Gastrocnemius medialis (tissue), 4 donors: ENCODE data around the gene SKIC8. TPM values are rescaled to one million over a fixed set of nuclear protein-coding genes. Genes with fewer than 3 reads are reported as not detected.

ENCODE experiments used
- ATAC-seq, 2 donors: fragments of 150-250 bp; one replicate each; pipeline ENCODE4 v1.9.1; 2016
- DNase-seq, 2 donors: peaks; one replicate each; pipeline ENCODE4 v3.0.0-alpha.2; 2019
- H3K27ac ChIP-seq, 4 donors: fragments of 200-600 bp; sonication (generic); 1 replicate in 1 of 4; 2 replicates in 3 of 4; pipeline ENCODE4 v1.5.1; 2016 to 2018; ENCODE audit warnings: mild to moderate bottlenecking in 2 of 4, moderate library complexity in 1 of 4
- H3K27me3 ChIP-seq, 3 donors: fragments of 200-600 bp; sonication (generic) in 2 of 3; 1 replicate in 1 of 3; 2 replicates in 2 of 3; pipeline versions ENCODE4 v1.5.1 to v1.6.0; 2016 to 2019; ENCODE audit warnings: mild to moderate bottlenecking in 1 of 3, moderate library complexity in 1 of 3
- H3K36me3 ChIP-seq, 2 donors: fragments of 200-600 bp; sonication (generic) in 1 of 2; one replicate each; pipeline ENCODE4 v1.5.1; 2017 to 2018
- H3K4me1 ChIP-seq, 2 donors: fragments of 200-600 bp; sonication (generic) in 1 of 2; one replicate each; pipeline ENCODE4 v1.5.1; 2016 to 2017; ENCODE audit warnings: mild to moderate bottlenecking in 2 of 2
- H3K4me3 ChIP-seq, 4 donors: fragments of 200-600 bp; sonication (generic) in 3 of 4; 1 replicate in 1 of 4; 2 replicates in 3 of 4; pipeline ENCODE4 v1.5.1; 2016 to 2019; ENCODE audit warnings: mild to moderate bottlenecking in 2 of 4
- H3K9me3 ChIP-seq, 3 donors: fragments of 200-600 bp; sonication (generic) in 2 of 3; 1 replicate in 1 of 3; 2 replicates in 2 of 3; pipeline ENCODE4 v1.5.1; 2016 to 2019
- POLR2A ChIP-seq, 2 donors: fragments of 450-650 bp; IDR thresholded peaks; one replicate each; pipeline ENCODE4 v1.6.1; 2017; ENCODE audit warnings: antibody characterized with exemption in 2 of 2, mild to moderate bottlenecking in 2 of 2, moderate library complexity in 2 of 2
- in situ Hi-C, 4 donors: fragments of 200-750 bp; cut with MboI; loops; one replicate each; pipeline versions ENCODE4 v1.15.0 to v1.8.0; 2017; ENCODE audit warnings: low sequenced_read_pairs in 4 of 4
- intact Hi-C: fragments of 100-400 bp; cut with DNase I; formaldehyde crosslinking; loops from one replicate; pipeline ENCODE4 v1.15.1; 2023; ENCODE audit warnings: low total_unique reads
- total RNA-seq, 4 donors: library from RNA; depleted of rRNA; stranded (reverse); fragments of >200 nt; gene quantifications; one replicate each; pipeline versions ENCODE4 v1.1.0 to v1.2.3, GENCODE V29; 2016
- TF ChIP-seq, protein P1 (sequence below), 5 experiments: fragments of 450-650 bp in 3 of 5; fragments of 200-600 bp in 2 of 5; sonication (generic) in 2 of 5; IDR thresholded peaks in 4 of 5; conservative IDR thresholded peaks in 1 of 5; 1 replicate in 4 of 5; 2 replicates in 1 of 5; pipeline ENCODE4 v1.5.1; 2016 to 2019; ENCODE audit warnings: antibody characterized with exemption in 5 of 5, mild to moderate bottlenecking in 3 of 5, moderate library complexity in 3 of 5

SKIC8 gene
- total RNA-seq, 4 donors from 2014 or later = 36.9 to 48.6 (median 42.7) TPM

DNA sequence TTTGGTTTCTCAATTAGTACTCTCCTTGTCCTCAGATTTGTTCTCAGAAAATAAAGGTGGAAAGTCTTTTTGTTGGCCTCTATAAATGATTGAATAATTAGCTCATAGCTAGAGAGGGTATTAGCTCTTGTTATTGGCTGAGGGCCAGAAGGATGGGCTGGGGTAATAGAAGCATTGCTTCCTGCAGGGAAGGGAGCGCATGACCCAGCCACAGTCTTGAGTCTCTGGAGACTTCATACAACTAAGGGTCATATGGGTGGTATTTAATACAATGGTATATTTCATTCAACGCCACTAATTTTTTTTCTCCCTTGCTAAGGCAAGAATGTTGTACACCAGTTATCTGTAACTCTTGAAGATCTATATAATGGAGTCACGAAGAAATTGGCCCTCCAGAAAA is 26.6 kb downstream of the SKIC8 start:
- no peak for ATAC-seq
- no peaks in the 10 kb centered on the region for H3K9me3 ChIP-seq
- H3K36me3 ChIP-seq = peaks cover 0 to 49% of the 10 kb centered on the region in 2 donors
- no peak overlapping the region for H3K4me3 ChIP-seq
- in situ Hi-C loops (no loop called here), intact Hi-C loops (no loop called here)
- no peak for TF ChIP-seq POLR2A (IDR thresholded peaks at IDR 0.05)
- TF ChIP-seq, protein P1, sequence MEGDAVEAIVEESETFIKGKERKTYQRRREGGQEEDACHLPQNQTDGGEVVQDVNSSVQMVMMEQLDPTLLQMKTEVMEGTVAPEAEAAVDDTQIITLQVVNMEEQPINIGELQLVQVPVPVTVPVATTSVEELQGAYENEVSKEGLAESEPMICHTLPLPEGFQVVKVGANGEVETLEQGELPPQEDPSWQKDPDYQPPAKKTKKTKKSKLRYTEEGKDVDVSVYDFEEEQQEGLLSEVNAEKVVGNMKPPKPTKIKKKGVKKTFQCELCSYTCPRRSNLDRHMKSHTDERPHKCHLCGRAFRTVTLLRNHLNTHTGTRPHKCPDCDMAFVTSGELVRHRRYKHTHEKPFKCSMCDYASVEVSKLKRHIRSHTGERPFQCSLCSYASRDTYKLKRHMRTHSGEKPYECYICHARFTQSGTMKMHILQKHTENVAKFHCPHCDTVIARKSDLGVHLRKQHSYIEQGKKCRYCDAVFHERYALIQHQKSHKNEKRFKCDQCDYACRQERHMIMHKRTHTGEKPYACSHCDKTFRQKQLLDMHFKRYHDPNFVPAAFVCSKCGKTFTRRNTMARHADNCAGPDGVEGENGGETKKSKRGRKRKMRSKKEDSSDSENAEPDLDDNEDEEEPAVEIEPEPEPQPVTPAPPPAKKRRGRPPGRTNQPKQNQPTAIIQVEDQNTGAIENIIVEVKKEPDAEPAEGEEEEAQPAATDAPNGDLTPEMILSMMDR (IDR thresholded peaks at IDR 0.05 in 4 of 5, conservative IDR thresholded peaks at IDR 0.05 in 1 of 5) = no peak
- peaks cover 11 to 14% of the 10 kb centered on the region in 2 donors for H3K4me1 ChIP-seq
- peak overlapping the region in 1 of 4 donors; percentile 90 for H3K27ac ChIP-seq
- no peak for DNase-seq
- no peaks in the 10 kb centered on the region for H3K27me3 ChIP-seq

DNA sequence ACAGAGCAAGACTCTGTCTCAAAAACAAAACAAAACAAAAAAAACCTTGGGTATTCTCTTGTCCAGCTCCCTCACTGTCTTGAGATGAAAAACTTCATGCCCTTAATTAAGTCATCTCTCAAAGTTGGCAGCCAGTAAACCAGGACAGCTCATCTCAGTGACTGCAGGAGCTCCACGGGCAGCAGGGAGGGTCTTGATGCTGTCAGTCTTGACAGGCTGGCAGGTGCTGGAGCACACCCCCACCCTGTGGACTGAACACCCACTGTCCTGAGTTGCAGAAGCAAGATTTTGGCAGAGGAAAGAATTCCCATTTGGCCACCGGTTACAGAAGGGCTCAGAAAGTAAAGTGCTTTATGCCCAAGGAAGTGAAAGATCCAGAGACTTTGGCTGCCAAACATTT is 27.1 kb downstream of the SKIC8 start:
- Histone ChIP-seq H3K4me1 (peaks cover 16 to 19% of the 10 kb centered on the region in 2 donors), H3K4me3 (no peak overlapping the region), H3K9me3 (no peaks in the 10 kb centered on the region), H3K27me3 (no peaks in the 10 kb centered on the region), H3K36me3 (peaks cover 0 to 44% of the 10 kb centered on the region in 2 donors), H3K27ac (peak overlapping the region in 1 of 4 donors; percentile 90)
- TF ChIP-seq, protein P1 (IDR thresholded peaks at IDR 0.05 in 4 of 5, conservative IDR thresholded peaks at IDR 0.05 in 1 of 5) = no peak
- TF ChIP-seq POLR2A (IDR thresholded peaks at IDR 0.05) = no peak
- DNase-seq (no peak), ATAC-seq (no peak)
- in situ Hi-C loops (no loop called here), intact Hi-C loops (no loop called here)

DNA sequence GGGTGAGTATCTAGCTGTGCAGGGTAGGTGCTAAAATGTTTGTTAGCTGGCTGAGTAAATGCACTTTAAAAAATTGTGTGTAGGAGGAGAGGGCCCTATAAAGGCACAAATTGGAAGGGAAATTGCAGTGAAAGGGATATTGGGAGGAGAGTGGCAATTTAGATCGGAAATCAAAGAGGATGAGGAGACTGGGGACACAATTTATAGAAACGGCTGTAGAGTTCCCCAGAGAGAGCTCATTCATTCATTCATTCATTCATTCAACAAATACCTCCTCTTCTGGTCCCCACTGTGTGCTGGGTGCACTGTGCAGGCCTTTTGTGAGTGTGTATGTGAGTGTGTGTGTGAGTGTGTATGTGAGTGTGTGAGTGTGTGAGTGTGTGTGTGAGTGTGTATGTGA is 32.6 kb downstream of the SKIC8 start:
- intact Hi-C loops = no loop called here
- H3K4me3 ChIP-seq = peak overlapping the region; percentile 11 to 35 (median 18)
- no peaks in the 10 kb centered on the region for H3K27me3 ChIP-seq
- H3K9me3 ChIP-seq = no peaks in the 10 kb centered on the region
- ATAC-seq (no peak), DNase-seq (no peak)
- in situ Hi-C loops = no loop called here
- peaks cover 0 to 8% of the 10 kb centered on the region in 2 donors for H3K36me3 ChIP-seq
- TF ChIP-seq, protein P1 (IDR thresholded peaks at IDR 0.05 in 4 of 5, conservative IDR thresholded peaks at IDR 0.05 in 1 of 5) = no peak
- TF ChIP-seq POLR2A (IDR thresholded peaks at IDR 0.05) = no peak
- peak overlapping the region; percentile 90 to 96 (median 92) for H3K27ac ChIP-seq
- peaks cover 35 to 40% of the 10 kb centered on the region in 2 donors for H3K4me1 ChIP-seq

DNA sequence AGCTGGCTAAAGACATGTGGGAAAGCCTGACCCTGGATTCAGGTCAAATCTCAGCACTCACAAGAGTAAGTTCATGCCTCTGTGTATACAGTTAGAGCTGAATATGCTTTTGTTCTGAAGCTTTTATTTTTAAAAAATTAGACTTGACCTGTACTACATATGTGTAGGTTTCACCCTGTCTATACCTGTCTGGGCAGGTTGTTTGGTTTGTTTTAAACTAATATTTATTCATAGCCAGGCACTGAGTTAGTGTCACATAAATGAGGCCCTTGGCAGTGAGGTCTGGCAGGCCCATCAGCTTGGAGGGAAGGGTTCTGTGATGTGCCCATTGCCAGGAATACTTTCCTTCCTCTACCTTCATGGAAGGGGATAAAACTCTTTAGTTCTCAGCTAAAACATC is 33.2 kb downstream of the SKIC8 start:
- Histone ChIP-seq H3K4me3 (peak overlapping the region; percentile 7 to 35 (median 18)), H3K4me1 (peaks cover 35 to 40% of the 10 kb centered on the region in 2 donors), H3K27ac (peak overlapping the region; percentile 90 to 96 (median 92)), H3K27me3 (no peaks in the 10 kb centered on the region), H3K9me3 (no peaks in the 10 kb centered on the region), H3K36me3 (peaks cover 0 to 5% of the 10 kb centered on the region in 2 donors)
- ATAC-seq = peak in 1 of 2 donors; percentile 2
- intact Hi-C loops (no loop called here), in situ Hi-C loops (no loop called here)
- no peak for DNase-seq
- no peak for TF ChIP-seq POLR2A (IDR thresholded peaks at IDR 0.05)
- TF ChIP-seq, protein P1 (IDR thresholded peaks at IDR 0.05 in 4 of 5, conservative IDR thresholded peaks at IDR 0.05 in 1 of 5) = no peak
